ENCODE results near the gene SIRPA.

DNA sequence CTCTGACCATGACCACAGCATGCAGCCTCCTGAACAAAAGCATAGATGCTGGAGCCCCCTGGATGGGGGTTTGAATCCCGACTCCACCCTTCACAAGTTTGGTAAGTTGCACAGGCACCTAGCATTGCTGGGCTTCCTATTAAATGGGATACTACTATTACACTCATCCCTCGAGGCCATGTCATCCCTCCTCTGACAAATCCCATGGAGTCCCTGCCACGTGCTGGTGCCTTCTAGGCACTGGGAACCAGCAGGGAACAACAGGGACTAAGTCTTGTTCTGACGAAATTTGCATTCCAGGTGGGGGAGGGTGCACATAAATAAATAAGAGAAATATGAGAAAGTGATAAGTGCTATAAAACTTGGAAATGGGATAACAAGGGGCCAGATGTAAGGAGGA, 15.3 kb upstream of the SIRPA start:
- no peak for TF ChIP-seq FOXM1 (IDR thresholded peaks at IDR 0.05; ENCODE audit: borderline replicate concordance, low read depth)
- TF ChIP-seq, protein P1, sequence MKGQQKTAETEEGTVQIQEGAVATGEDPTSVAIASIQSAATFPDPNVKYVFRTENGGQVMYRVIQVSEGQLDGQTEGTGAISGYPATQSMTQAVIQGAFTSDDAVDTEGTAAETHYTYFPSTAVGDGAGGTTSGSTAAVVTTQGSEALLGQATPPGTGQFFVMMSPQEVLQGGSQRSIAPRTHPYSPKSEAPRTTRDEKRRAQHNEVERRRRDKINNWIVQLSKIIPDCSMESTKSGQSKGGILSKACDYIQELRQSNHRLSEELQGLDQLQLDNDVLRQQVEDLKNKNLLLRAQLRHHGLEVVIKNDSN (IDR thresholded peaks at IDR 0.05): no peak
- no peak for TF ChIP-seq CEBPB (IDR thresholded peaks at IDR 0.05)
- no peak for TF ChIP-seq TAF1 (IDR thresholded peaks at IDR 0.05; ENCODE audit: low read depth)
- no peak for TF ChIP-seq YY1 (IDR thresholded peaks at IDR 0.05; ENCODE audit: low read depth)
